ENCODE results near the gene CCDC91.

GRCh38 chr12:28278960-28279359 lies 88.7 kb downstream of the CCDC91 start:
- TF ChIP-seq CTCF (conservative IDR thresholded peaks at IDR 0.05; ENCODE audit: low read depth, low read length) (no peak), POLR2A (IDR thresholded peaks at IDR 0.05; ENCODE audit: low read depth, low read length) (no peak), BHLHE40 (IDR thresholded peaks at IDR 0.05; ENCODE audit: low read depth, low read length) (no peak), RAD21 (IDR thresholded peaks at IDR 0.05; ENCODE audit: low read length) (no peak), ELK1 (IDR thresholded peaks at IDR 0.05; ENCODE audit: borderline replicate concordance, low read depth, low read length) (no peak), RCOR1 (IDR thresholded peaks at IDR 0.05; ENCODE audit: insufficient replicate concordance, low read length) (no peak), MAFK (IDR thresholded peaks at IDR 0.05; ENCODE audit: low read depth, low read length) (no peak), SMC3 (IDR thresholded peaks at IDR 0.05; ENCODE audit: low read depth, low read length) (no peak), CEBPB (IDR thresholded peaks at IDR 0.05; ENCODE audit: low read depth, low read length) (no peak), RFX5 (IDR thresholded peaks at IDR 0.05; ENCODE audit: low read depth, low read length) (no peak), CHD1 (IDR thresholded peaks at IDR 0.05; ENCODE audit: low read depth, low read length) (no peak), USF2 (IDR thresholded peaks at IDR 0.05; ENCODE audit: low read depth, low read length) (no peak)

Data from IMR-90 (cell line).